GM19468 (cell line): ENCODE measurements around the gene INPP4B.
"Not testable (repeated sequence)": the region's sequence is repeated elsewhere in the genome, so short reads cannot be mapped to it uniquely, and the experiment has no call there.

Experiments
- ATAC-seq: cut with Tn5 transposase; IDR thresholded peaks from one replicate; pipeline ENCODE4 v1.9.1; 2021; ENCODE audit warnings: mild to moderate bottlenecking, moderate library complexity, moderate number of reproducible peaks; ENCODE audit not compliant: unreplicated experiment; ENCODE audit errors: extremely low read depth

INPP4B gene

DNA sequence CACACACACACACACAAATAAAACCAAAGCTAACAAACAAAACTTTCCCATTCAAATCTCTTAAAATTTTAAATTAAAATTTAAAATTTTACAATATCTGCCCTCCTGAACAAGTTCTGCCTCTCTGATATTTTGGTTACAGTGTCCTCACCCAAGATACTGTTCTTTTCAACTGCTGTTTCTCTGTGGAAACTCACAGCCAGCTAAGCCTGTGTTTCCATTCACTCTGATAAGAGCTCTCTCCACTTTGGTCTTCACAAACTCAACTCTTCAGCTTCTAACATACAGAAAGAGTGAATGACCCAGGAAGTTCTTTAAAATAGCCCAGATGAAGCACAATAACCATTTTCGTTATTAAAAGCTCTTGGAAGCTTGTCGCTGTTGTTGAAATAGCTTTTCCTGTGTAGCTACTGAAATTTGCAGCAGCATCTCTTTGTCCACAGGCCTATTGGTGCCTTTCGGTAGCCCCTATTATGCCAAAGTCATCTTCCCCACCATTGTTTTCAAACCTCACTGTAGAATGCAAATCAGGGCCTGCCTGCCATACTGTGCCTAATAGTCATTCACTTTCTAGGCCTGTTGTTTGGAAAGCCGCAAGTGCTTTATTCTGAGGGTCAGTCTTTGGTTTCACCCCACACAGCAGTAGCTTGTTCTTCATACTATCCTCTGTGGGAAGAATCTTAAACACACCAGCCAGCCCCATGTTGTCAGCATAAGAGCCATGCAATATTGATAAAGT, 19.4 kb downstream of the INPP4B start:
- ATAC-seq, result no peak

DNA sequence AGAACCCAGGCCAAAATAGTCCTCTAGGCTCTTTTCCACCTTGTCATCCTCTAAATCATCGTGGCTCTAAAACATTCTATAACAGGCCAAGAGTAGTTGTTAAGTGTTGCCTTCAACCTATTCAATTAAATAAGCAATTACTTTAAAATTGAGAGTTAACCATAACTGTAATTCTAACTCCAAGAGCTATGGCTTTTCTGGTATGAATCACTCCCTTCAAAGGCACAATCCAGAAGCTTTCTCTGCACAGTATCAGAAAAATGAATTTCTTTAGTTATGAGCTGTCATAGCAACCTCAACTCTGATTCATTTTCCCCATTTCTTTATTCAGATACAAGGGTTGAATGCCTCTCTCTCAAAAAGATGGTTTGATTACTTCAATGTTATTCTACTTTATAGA, 21.7 kb downstream of the INPP4B start:
- no peak for ATAC-seq

DNA sequence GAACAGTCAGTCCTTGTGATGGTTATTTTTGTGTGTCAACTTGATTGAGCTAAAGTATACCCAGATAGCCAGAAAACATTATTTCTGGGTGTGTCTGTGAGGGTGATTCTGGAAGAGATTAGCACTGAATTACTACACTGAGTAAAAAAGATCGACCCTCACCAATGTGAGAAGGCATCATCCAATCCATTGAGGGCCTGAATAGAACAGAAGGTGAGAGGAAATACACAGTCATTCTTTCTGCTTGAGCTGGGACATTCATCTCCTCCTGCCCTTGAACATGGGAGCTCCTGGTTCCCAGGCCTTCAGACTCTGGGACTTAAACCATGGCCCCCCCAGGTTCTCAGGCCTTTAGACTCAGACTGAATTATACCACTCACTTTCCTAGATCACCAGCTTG, 22.3 kb downstream of the INPP4B start:
- no peak for ATAC-seq

DNA sequence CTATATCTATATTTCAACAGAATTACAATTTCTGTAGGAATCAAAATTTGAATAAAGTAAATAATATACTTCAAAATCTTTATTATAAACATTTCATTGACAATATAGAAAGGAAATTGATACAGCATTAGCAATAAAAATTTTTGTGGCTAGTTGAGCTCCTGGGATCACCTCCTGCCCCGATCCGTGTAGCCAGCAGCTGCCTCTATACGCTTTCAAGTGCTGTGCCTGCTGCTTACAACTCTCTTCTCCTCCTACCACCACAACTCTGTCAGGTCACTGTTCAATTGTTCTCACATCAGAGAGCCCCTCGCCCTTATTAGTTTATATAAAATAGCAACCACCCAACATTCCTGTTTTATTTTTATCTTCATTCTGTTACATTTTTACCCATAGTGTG, 27.6 kb downstream of the INPP4B start:
- ATAC-seq, result no peak

DNA sequence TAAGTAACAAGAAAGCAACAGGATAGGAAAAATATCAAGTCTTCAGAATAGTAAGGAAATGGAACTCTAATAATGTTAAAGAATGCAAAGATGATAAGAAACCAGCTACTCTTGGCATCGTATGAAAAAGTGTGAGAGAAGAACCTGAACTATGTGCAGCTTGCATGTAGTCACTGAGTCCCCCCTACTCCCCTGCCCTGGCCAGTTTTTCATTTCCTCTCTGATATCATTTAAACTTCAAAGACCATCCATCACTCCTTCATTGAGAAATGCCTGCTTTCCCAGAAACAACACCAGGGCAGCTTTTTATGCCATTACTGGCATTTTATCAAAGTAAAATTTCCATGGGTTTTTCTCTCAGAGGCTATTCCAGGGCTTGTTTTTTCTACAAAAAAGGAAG, 28.1 kb downstream of the INPP4B start:
- no peak for ATAC-seq

DNA sequence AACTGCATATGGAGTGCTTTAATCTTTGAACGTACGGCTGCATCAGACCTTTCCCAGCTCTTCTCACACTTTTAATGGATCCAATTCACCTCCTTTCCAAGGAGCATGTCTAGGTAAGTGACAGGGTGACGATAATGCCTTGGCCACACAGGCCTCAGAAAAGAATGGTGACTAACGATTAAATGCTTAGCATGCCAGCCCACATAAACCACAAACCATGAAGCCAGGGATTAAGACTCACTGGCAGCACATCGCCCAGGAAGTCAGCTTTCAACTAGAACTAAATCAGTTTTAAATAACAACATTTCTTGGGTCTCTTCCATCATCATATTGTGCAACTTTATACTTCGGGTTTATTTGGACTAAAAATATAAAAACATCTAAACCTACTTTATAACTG, 28.7 kb downstream of the INPP4B start:
- ATAC-seq, result no peak

DNA sequence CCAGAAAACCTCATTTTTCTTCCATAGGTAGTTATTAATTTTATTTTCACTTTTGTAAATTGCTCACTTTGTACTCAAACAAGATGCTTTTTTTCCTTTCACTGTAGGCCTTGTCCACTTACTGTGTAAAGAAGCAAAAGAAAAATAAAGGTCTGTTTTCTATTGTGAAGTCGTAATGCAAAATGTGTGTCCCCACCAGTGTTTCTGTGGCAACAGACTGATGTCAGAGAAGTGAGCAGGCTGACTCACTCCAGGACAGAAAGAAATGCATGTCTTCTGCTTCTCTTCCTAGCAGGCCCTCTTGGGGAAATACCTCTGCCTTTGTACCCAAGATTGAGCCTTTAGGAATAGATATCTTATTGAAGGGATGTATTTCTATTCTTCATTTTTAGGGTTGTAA, 30.3 kb downstream of the INPP4B start:
- no peak for ATAC-seq

DNA sequence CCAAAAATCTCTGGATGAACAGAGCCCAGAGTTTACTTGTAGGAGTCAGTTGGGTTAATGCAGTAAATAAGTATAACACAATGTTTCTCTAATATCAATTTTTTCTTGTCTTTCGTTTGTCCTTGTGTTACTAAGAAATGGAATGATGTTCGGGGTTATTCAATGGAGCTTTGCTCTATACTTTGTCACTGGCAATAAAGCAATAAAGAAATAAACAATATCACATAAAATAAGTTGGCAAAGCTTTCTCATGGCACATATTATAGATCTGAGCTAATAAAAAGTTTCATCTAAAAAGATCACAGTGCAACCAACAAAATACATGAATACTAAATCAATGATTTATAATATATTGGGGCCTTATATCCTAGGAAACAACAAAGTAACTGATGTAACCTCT, 32.7 kb downstream of the INPP4B start:
- ATAC-seq, result no peak

DNA sequence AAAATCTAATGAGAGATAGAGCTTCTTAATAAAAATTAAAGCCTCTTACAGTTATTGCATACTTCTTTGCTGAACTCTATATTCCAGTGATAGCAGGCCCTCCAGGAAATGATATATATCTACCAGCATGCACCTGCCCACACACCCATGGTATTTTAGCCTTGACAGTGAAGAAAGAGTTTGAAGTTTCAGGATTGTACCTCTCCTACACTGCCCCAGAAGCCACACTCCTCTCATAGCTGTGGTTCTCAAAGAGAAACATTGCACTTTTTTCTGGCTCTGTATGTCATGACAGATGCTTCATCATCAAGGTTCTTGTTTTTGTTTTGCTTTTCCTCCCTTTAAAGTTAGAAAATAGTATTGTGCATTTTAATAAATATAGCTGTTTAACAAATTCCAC, 34.0 kb downstream of the INPP4B start:
- no peak for ATAC-seq

DNA sequence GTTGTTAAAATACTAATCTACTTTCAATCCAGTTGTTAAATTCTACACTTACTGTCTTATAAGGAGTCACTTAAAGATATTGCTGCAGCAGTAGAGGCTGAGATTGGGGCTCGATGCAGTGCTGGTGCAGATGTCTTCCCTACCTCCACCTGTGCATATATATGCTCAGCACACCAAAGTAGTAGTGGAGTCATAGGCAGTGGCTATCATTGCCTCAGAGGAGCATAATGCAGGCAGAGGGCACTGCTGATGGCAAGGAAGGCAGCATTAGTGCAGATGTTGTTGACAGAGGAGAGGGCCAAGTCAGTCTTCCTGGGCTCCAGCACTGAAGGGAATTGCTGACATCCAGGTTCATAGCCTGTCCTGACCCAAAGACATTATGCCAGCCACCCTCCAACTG, 35.1 kb downstream of the INPP4B start:
- ATAC-seq, result no peak

DNA sequence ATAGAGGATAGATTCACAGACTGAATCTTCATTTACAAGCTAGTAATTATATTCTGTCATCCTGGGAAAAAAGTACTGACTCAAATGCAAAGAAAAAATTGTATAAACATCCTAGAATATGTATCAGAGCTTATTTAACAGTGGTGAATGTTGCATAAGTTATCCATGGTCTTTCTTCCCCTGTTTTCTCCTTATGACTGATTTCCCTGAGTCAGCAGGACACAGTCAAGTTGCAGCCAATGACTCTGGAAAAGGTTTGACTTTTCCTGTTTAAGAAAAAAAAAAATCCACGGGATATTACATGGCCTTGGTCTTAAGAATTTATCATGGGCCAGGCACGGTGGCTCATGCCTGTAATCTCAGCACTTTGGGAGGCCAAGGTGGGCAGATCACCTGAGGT, 36.5 kb downstream of the INPP4B start:
- ATAC-seq, result no peak

DNA sequence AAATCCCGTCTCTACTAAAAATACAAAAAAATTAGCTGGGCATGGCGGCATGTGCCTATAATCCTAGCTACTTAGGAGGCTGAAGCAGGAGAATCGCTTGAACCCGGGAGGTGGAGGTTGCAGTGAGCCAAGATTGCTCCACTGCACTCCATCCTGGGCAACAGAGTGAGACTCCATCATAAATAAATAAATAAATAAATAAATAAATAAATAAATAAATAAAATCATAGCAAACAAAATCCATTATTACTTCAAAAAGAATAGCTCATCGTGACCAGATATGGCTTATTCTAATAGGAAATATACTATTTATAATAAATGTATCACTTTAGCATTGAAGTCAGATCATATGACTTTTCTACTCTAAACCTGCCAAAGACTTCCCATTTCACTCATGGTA, 42.2 kb downstream of the INPP4B start:
- ATAC-seq, result not testable (repeated sequence)

DNA sequence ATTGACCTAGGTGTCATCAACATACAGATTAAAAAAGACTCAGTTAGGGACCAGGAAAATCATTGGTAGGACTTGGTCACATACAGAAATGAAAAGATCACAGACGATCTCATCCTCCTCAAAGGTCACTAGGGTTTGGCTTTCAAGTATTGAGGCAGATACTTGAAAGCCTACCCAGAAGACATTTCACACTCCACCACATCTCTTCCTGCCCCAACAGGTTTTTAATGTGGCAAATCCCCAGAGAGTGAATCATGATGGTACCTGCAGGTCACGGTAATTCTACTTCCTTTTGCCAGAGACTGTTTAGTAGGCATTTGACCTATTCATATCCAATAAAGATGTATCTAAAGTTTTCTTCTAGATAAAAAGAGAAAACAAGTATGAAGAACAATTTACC, 44.1 kb downstream of the INPP4B start:
- no peak for ATAC-seq

DNA sequence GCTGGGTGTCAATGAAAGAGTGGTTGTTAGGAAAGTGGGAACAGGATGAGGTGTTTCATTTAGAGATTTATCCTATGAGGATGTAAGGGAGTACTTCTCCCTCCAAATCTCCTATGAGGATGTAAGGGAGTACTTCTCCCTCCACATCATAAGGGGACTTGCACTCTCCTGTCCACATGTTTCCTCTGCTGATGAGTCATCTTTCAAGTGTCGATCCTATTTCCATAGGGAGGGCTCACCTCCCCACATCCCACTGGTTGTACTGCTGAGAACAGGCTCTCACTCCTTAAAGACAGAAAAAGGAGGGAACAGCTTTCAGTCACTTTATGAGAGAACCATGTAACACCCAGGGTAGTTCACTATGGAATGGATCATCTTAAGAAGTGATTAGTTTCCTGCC, 65.0 kb downstream of the INPP4B start:
- ATAC-seq, result no peak

DNA sequence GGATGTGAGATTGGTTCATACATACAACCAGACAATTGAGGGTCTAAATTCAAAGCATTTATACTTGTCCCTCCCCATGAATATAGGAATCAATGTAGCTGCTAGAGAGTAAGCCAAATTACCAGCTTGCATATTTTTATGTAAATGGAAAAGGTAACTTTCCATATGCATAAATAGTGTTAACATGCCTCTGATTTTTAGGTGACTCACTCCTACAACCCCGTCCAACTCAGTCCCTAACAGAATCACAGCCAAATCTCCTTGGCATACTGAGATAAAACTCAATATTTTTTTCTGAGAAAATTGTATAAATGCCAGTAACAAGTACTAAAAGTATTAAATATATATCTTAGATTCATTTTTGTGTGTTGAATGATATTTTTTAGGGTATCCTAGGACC, 67.2 kb downstream of the INPP4B start:
- ATAC-seq, result no peak

DNA sequence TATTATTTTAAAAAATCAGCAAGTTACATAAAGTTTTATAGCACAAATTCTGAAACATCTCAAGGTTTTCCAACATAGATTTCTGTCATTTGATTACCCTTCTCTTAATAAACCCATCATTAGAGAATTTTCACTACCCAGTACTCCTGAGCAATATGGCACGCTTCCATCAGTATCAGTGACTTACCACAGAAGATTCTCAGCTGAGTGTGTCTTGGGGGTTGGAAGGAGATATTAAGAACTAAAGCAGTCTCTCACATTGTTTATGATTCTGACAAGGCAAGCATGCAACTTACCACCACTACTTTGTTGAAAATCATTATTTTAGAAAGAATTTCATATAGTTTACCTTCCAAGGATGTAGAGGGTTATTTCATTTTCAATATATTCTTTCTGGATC, 67.7 kb downstream of the INPP4B start:
- ATAC-seq, result no peak

DNA sequence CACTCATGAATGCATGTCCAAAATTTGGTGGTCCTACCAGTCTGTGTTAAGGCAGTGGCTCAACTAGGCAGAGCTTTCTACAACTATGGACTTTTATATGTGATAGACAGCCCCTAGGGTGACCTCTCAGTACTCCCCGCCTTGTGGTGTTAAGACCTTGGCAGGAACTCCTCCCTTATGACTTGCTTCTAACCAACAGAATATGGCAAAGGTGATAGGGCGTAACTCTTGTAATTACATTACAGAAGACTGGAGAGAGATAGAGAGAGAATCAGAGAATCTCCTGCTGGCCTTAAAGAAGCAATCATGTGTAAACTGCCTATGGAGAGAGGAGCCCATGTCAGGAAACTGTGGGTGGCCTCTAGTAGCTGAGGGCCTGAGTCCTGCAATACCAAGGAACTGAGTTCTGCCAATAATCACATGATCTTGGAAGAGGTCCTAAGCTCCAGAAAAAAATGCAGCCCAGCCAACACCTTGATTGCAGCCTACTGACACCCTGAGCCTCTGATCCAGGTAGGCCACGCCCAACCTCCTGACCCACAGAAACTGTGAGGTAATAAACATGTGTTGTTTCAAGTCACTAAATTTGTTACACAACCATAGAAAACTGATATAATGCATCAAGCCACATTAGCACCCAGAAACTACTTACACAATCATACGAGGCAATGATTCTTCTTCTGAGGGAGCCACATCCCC, 68.9 kb downstream of the INPP4B start:
- ATAC-seq, result no peak

DNA sequence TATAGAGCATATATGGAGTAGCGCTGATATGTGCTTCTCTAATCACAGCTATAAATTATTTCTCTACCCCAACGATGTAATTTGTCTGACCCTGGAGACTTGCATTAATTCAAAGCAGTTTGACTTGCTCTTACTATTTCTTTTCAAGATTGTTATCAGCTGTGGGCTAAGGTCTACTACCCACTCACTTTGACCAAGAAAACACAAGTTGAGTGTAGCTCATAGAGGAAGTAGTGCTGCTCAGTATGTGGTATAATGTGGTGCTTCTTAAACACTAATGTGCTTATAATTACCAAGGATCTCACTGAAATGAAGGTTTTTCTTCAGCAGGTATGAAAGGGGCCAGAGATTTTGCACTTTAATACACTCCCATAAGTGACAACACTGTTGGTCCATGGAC, 70.1 kb downstream of the INPP4B start:
- no peak for ATAC-seq

DNA sequence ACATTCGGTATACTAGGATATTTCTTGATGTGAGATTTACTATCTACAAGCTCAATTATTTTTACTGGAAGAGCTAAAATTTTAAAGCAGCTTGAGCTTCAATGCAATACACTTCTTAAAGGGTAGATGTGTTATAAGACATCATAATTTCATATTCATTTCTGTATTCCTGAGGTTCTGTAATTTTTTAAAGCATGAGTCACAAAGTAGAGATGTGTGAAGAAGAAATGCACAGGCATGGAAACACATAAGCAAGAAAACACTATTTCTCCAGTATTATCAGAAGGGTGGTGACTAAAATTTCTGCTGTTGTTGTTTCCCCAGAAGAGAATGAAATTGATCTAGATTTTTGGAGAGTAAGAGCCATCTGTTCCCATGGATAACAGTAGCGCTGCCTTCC, 72.6 kb downstream of the INPP4B start:
- no peak for ATAC-seq

DNA sequence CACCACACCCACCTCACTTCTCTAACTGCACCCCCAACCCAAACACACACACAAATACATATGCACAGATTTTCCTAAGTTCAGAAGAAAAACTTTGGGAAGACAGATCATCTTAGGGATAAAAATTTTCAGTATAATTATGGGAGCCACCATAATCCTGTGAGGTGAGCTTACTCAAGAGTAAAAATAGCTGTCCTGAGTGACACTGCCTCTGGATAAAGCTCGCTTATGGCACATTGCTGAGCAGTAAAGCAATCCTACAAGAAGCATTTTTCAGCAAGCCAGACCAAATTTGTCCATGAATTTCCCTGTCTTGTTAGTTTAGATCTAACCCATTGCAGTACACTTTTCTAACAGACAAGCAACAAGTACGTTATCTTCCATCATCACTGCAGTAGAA, 83.8 kb downstream of the INPP4B start:
- ATAC-seq, result no peak

DNA sequence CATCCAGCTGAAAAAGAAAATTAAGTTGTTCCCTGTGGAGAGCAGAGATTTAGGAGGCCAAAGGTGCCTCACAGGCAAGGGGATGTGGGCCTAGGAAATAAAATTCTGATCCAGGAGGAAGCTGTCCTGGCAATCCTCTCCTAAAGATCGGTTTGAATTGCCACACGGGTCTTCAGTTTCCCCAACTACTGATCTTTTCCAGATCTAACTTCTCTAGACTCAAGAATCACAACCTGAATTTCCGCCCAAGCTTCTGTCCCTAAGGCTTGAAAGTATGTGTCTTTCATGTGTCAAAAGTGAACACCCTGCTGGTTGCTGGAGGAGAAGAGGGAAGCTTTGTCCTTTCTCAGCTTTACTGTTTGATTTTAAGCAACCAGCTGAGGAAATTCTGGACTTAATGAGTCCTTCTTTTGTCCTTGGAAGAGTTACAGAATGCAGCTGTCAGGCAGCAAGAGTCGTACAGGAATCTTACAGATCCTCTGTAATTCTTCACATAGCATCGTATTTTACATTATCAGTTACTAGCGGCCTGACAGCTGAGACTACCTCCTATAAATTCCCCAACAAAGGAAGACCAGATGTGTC, 93.8 kb downstream of the INPP4B start:
- no peak for ATAC-seq
